AG09319 (cell line): ENCODE measurements around the gene SV2C.
"Not testable (repeated sequence)": the region's sequence is repeated elsewhere in the genome, so short reads cannot be mapped to it uniquely, and the experiment has no call there.

Experiments used
- DNase-seq: peaks from one replicate; pipeline ENCODE4 v3.0.0-alpha.2; 2010; ENCODE audit warnings: low read depth; ENCODE audit errors: extremely low read depth
- CTCF ChIP-seq: IDR thresholded peaks from 2 replicates; pipeline ENCODE4 v1.5.1; 2011; ENCODE audit warnings: low read depth, mild to moderate bottlenecking, inconsistent platforms, low read length, moderate library complexity

The SV2C gene

GRCh38 chr5:76289692-76290091, 206.5 kb downstream of the SV2C start:
- DNase-seq, result no peak
- no peak for TF ChIP-seq CTCF

- no peak for DNase-seq
Observed at GRCh38 chr5:76290321-76290757, 207.2 kb downstream of the SV2C start.

GRCh38 chr5:76291305-76292077, 208.3 kb downstream of the SV2C start:
- no peak for DNase-seq
- no peak for TF ChIP-seq CTCF

More at GRCh38 chr5:76290321-76290757, 207.2 kb downstream of the SV2C start:
- TF ChIP-seq CTCF, result no peak

- no peak for TF ChIP-seq CTCF
- no peak for DNase-seq
Observed at GRCh38 chr5:76292620-76293322, 209.6 kb downstream of the SV2C start.

GRCh38 chr5:76294573-76294972, 211.4 kb downstream of the SV2C start:
- DNase-seq, result no peak
- no peak for TF ChIP-seq CTCF

- no peak for TF ChIP-seq CTCF
- DNase-seq, result no peak
Observed at GRCh38 chr5:76298852-76299251, 215.7 kb downstream of the SV2C start.

GRCh38 chr5:76299592-76299991, 216.4 kb downstream of the SV2C start:
- no peak for TF ChIP-seq CTCF
- no peak for DNase-seq

- not testable (repeated sequence) for DNase-seq
Observed at GRCh38 chr5:76301932-76302331, 218.7 kb downstream of the SV2C start.

- DNase-seq, result not testable (repeated sequence)
Observed at GRCh38 chr5:76302661-76303060, 219.5 kb downstream of the SV2C start.
